Ishikawa (cell line): ENCODE results near the gene LPCAT1.

Source experiments
- CEBPB ChIP-seq: IDR thresholded peaks from 2 replicates; pipeline ENCODE4 v1.6.1; 2012
- CREB1 ChIP-seq: IDR thresholded peaks from 2 replicates; pipeline ENCODE4 v1.6.1; 2012; ENCODE audit warnings: low read depth
- FOXM1 ChIP-seq: IDR thresholded peaks from 2 replicates; pipeline ENCODE4 v1.6.1; 2012; ENCODE audit warnings: low read depth, borderline replicate concordance
- NFIC ChIP-seq: IDR thresholded peaks from 2 replicates; pipeline ENCODE4 v1.6.1; 2012
- RAD21 ChIP-seq: IDR thresholded peaks from 2 replicates; pipeline ENCODE4 v1.6.1; 2012; ENCODE audit warnings: low read depth
- TAF1 ChIP-seq: IDR thresholded peaks from 2 replicates; pipeline ENCODE4 v1.6.1; 2012; ENCODE audit warnings: low read depth, mild to moderate bottlenecking
- TCF12 ChIP-seq: IDR thresholded peaks from 2 replicates; pipeline ENCODE4 v1.6.1; 2012; ENCODE audit warnings: low read depth
- YY1 ChIP-seq: IDR thresholded peaks from 2 replicates; pipeline ENCODE4 v1.6.1; 2012; ENCODE audit warnings: low read depth
- ZBTB7A ChIP-seq: IDR thresholded peaks from 2 replicates; pipeline ENCODE4 v1.6.1; 2012; ENCODE audit warnings: low read depth
- TF ChIP-seq, protein P1 (sequence below): IDR thresholded peaks from 2 replicates; pipeline ENCODE4 v1.6.1; 2012
- TF ChIP-seq, protein P2 (sequence below): IDR thresholded peaks from 2 replicates; pipeline ENCODE4 v1.6.1; 2012; ENCODE audit warnings: low read depth, mild to moderate bottlenecking
- TF ChIP-seq, protein P3 (sequence below): IDR thresholded peaks from 2 replicates; pipeline ENCODE4 v1.6.1; 2012

DNA sequence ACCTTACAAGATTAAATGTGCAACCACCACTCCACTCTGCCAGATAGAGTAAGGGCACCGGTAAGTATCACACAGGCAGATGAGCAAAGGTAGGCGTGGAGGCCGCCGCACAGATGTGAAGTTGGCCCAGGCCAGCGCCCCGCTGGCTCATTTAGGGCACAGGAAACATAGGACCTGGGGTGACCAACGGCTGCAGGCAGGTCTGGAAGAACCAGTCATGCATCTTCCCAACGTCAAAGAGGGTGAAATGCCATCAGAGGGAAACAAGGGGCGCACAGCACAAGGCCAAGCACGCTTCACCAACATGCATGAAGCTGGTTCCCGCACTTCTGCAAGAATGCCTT is 46.8 kb downstream of the LPCAT1 start:
- TF ChIP-seq FOXM1 (no peak), RAD21 (no peak), TAF1 (no peak), TCF12 (no peak), CREB1 (no peak), YY1 (no peak), CEBPB (no peak), ZBTB7A (no peak), NFIC (no peak)
- TF ChIP-seq, protein P1, sequence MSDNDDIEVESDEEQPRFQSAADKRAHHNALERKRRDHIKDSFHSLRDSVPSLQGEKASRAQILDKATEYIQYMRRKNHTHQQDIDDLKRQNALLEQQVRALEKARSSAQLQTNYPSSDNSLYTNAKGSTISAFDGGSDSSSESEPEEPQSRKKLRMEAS = no peak
- TF ChIP-seq, protein P2, sequence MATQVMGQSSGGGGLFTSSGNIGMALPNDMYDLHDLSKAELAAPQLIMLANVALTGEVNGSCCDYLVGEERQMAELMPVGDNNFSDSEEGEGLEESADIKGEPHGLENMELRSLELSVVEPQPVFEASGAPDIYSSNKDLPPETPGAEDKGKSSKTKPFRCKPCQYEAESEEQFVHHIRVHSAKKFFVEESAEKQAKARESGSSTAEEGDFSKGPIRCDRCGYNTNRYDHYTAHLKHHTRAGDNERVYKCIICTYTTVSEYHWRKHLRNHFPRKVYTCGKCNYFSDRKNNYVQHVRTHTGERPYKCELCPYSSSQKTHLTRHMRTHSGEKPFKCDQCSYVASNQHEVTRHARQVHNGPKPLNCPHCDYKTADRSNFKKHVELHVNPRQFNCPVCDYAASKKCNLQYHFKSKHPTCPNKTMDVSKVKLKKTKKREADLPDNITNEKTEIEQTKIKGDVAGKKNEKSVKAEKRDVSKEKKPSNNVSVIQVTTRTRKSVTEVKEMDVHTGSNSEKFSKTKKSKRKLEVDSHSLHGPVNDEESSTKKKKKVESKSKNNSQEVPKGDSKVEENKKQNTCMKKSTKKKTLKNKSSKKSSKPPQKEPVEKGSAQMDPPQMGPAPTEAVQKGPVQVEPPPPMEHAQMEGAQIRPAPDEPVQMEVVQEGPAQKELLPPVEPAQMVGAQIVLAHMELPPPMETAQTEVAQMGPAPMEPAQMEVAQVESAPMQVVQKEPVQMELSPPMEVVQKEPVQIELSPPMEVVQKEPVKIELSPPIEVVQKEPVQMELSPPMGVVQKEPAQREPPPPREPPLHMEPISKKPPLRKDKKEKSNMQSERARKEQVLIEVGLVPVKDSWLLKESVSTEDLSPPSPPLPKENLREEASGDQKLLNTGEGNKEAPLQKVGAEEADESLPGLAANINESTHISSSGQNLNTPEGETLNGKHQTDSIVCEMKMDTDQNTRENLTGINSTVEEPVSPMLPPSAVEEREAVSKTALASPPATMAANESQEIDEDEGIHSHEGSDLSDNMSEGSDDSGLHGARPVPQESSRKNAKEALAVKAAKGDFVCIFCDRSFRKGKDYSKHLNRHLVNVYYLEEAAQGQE = no peak
- TF ChIP-seq, protein P3, sequence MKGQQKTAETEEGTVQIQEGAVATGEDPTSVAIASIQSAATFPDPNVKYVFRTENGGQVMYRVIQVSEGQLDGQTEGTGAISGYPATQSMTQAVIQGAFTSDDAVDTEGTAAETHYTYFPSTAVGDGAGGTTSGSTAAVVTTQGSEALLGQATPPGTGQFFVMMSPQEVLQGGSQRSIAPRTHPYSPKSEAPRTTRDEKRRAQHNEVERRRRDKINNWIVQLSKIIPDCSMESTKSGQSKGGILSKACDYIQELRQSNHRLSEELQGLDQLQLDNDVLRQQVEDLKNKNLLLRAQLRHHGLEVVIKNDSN = no peak
